Stimulated activated CD4-positive, alpha-beta T cell treated with anti-CD3 and anti-CD28 coated beads, TNF-alpha, amount 100 ng/mL, for 4 hours (primary cell): ENCODE data around the gene CSNK1D.
A peak's percentile ranks its signal among the peaks of the same experiment; 100 is the strongest.

Source experiments
- DNase-seq, 3 experiments: peaks; one replicate each; pipeline ENCODE4 v3.0.0-alpha.2; 2020; ENCODE audit warnings: low read depth in 3 of 3

CSNK1D gene

DNA sequence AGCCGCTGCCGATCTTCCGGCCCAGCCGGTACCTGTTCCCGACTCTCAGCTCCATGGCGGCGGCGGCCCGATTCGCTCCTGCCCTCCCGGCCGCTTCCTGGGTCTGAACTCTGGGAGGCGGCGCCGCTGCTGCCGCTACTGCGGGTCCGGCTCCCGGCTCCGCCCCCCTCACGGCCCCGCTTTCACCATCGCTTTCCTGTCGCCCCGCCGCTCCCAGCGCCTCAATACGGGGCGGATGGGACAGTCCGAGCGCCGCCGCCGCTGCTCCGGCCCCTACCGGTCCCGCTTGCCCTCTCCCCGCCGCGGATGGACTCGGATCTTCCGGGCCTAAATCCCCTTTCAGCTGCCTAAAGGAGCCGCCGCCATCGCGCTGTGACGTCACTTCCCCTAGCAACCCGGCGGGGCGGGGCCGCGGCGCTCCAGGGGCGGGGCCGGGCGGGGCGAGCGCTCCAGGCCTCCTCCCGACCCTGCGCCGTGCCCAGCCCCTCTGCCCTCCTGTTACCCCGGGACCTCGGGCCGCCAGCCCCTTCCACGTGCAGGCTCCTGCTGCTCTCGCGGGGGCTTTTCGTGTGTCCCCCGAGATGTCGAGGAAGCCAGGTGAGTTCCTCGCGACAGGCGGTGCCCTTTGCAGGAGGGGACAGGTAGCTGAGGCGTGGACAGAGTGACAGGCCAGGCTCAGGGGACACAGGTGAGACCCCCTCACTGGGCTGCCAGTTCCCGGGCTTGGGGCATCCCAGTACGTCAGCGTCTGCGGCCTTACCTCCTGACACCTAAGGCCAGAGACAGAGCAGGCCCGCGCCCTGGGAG, at the start of gene CSNK1D:
CSNK1D (minus strand) TSS at position 374 of the 807 bp plus-strand sequence; CDS start at position 55, 319 bp downstream.
- peak; percentile 86 to 93 (median 89) for DNase-seq

DNA sequence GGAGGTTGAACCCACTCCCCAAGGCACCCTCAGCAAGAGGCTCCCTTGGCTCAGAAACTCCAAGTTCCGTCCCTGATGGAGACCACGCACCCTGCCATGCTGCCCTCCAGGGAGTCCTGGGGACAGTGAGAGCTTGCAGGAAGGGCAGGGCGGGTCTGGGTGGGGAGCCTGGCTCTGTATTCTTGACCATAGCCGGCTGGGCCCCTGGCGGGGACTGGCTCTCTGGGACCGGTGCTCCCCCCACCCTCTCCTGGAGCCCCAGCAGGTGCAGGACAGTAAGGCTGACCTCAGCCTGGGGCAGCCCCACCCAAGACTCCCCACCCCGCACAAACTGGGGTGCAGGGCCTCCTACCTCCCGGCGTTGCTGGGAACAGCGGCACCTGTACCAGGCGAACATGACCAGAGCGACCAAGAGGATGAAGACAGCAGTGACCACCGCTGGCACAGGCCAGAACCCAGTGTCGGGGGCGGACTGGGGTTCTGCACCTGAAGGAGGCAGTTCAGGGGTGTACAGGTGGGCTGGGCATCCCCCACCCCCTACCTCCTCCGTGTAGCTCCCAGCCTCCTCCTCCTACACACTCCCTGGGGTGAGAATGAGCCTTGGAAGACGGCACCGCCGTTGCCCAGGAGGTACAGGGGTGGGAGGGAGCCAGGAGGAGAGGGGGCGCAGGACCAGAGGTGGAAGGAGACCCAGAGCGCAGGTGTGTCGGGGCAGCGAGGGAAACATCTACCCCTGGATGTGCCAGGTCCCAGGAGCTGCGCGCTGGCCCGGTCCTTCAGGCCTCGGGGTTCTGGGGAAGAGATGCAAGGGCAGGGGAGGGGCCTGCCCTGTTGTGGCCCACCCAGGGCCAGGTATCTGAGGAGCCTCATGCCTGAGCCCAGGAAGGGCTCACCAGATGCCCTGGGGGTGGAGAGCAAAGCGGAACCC, 49.3 kb upstream of the CSNK1D start:
- DNase-seq = no peak

DNA sequence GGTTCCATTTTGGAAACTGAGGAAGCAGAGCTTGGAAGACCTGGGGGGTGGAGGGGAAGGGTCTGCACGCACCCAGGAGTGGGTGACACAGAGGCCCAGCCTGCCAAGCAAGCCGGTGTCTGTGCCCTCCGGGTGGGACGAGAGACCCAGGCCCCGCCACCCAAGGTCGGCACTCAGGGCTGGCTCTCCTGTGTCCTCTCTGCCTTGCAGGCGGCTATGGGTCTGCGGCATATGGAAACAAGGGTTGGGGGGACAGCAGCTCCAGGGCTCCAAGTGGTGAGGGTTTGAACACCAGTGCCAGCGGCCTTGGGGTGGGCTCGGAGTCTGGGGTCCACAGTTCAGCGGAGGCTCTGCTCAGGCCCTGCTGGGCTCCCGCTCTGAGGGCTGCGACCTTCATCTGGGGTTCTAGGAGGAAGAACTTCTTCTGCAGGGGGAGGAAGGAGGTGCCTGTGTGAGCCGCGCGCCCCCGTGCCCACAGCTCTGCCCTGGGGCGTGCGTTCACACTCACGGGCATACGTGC, 48.5 kb upstream of the CSNK1D start:
- DNase-seq = no peak

DNA sequence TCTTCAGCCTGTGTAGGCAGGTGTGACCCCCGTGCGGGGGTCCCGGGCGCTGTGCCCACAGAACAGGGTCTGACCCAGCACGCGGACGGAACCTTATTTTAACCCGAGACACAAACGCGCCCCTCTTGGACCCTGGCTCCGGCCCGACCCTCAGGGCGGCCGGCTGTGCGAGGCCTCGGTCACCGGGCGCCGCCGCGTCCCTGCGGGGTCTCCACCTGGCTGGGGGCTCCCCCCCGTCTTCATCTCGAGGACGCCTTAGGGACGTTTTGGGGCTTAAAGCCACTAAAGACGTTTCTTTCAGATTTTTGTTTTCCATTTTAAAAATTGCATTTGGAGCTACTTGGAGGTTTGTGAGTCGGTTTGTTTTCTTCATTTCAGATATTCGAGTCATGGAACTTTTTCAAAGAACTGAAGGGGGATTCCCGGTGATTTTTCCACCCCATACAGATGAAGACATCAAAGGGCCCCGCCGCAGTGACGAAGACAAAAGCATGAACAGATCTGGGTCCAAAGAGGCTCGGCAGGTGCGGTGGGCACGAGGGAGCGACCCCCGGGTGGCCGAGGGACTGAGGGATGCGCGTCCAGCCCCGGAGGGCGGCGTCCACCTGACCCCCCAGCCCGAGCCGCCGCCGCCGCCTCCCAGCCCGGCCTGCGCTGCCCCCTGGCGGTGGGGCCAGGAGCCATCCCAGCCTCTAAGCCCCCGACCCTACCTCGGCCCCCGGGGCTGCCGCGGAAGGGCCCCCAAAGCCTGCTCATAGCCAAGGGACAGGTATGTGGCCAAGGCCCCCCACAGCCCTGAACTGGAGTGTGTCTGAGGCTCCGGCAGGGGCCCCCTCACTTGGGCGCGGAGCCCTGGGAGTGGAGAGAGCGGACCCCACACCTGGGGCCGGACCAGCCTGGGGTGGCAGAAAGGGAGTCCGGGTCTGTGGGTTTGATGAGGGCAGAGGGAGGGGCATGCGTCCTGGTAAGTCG, 47.7 kb upstream of the CSNK1D start:
- peak; percentile 64 to 78 (median 76) for DNase-seq

DNA sequence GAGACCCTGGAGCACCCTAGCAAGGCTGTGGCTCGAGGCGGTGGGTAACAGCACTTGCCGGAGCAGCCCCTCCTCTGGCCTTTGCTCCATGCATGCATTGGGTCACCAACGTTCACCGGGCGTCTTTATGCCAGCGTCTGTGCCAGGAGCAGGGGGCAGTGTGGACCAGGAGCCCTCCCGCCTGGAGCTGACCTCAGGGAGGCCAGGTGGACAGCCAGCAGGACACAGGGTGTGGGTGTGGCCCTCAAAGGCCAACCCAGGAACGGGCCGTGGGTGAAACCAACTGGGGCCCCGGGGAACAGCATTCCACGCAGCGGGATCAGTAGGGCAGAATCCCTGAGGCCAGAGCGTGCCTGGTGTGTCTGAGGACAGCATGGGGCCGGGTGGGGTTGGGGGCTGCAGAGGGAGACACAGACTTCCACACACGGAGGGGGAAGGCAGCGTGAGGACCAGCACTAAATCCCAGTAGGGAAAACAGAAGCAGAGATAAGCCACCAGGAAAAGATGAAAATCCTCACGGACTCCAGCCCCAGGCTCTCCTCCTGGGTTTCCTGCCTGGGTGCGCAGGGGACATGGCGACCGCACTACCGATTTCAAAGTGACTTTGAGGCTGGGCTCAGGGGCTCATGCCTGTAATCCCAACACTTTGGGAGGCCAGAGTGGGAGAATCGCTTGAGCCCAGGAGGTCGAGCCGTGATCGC, 46.8 kb upstream of the CSNK1D start:
- no peak for DNase-seq

DNA sequence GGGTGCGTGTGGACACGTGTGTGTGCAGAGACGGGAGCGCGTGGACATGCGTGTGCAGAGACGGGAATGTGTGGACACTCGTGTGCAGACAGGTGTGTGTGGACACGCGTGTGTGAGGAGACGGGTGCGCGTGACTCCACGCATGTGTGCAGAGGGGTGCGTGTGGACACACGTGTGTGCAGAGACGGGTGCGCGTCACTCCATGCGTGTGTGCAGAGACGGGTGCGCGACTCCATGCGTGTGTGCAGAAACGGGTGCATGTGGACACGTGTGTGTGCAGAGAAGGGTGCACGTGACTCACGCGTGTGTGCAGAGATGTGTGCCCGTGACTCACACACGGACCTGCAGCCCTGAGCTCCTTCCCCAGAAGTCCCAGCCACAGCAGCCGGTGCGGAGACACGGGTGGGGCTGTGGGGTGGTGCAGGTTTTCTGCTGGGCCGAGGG, 46.1 kb upstream of the CSNK1D start:
- no peak for DNase-seq

DNA sequence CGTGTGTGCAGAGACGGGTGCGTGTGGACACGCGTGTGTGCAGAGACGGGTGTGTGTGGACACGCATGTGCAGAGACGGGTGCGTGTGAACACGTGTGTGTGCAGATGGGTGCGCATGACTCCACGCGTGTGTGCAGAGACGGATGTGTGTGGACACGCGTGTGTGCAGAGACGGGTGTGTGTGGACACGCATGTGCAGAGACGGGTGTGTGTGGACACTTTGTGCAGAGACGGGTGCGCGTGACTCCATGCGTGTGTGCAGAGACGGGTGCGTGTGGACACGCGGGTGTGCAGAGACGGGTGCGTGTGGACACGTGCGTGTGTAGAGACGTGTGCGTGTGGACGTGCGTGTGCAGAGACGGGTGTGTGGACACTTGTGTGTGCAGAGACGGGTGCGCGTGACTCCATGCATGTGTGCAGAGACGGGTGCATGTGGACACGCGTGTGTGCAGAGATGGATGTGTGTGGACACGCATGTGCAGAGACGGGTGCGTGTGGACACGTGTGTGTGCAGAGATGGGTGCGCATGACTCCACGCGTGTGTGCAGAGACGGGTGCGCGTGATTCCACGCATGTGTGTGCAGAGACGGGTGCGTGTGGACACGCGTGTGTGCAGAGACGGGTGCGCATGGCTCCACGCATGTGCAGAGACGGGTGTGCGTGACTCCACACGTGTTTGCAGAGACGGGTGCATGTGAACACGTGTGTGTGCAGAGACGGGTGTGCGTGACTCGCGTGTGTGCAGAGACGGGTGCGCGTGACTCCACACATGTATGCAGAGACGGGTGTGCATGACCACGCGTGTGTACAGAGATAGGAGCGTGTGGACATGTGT, 45.5 kb upstream of the CSNK1D start:
- DNase-seq = no peak

DNA sequence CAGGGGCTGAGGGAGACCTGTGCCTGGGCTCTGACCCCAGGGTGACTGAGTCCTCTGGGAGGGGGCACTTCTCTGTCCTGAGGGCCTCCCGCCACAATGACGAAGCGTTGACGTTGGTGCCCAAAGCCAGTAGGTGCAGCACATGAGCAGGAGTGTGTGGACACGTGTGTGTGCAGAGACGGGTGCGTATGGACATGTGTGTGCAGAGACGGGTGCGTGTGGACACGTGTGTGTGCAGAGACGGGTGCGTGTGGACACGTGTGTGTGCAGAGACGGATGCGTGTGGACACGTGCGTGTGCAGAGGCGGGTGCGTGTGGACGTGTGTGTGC, 44.6 kb upstream of the CSNK1D start:
- no peak for DNase-seq

DNA sequence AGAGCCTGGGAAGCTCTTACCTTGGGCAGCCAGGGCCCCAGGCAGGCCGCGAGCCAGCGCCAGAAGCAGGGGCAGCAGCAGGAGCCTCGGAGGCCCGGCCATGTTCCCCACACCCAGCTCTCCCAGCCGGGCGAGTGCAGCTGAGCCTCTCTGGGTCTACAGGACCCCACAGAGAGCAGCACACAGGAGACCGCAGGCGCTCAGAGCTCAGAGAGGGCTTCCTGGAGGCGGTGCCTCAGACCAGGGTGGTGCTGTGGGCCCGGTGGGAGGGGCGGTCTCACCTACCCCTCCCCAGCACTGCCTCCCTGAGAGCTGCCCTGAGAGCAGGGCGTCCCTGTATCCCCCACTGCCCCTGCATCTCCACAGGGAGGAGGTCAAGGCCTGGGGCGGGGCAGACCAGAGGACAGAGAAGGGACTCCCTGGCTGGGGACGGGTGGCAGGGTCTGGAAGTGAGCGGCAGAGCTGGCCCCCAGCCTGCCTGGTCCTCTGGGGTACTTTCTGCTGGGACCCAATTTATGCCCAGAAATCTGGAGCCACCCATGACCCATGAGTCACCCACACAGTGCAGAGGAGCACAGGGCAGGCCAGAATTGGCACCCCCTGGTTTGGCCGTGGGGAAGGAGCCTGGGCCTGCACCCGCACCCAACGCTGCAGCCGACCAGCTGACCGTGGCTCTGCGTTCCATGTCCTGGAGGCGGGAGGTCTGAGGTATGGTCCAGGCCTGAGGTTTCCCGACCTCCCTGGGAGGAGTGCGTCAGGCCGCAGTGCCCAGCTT, 44.1 kb upstream of the CSNK1D start, which contains the start of gene CD7:
CD7 (minus strand) TSS at position 215 of the 775 bp plus-strand sequence; CDS start at position 102, 113 bp downstream.
- DNase-seq = peak in 1 of 3 experiments; percentile 54

DNA sequence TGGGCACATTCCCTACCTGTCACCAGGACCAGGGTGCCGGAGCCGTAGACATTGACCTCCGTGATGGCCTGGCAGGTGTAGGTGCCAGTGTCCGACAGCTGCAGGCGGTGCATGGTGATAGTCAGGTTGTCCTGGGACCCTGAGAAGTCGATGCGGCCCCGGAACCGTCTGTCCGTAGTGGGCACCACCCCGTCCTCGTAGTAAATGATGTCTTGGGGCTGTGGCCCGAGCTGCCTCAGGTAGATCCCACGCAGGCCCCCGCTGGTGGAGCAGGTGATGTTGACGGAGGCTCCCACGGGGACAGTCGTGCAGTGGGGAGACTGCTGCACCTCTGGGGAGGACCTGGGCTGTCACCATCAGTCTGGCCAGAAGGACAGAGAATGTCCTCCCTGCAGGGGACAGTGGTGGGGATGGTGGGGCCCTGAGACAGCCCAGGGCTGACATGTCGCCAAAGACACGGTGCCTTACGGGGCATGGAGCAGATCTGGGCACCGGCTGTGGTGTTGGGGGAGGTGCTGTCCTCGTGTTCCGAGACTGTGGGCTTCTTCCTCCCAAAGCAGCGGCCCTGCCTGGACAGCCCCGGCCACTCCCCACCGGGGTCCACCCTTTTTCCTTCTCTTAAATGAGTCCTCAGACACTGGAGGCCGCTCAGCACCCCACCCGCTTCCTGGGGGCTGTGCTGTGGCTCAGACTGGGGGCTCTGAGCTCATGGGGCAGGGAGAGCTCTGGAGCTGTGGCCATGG, 43.3 kb upstream of the CSNK1D start:
- DNase-seq = no peak

DNA sequence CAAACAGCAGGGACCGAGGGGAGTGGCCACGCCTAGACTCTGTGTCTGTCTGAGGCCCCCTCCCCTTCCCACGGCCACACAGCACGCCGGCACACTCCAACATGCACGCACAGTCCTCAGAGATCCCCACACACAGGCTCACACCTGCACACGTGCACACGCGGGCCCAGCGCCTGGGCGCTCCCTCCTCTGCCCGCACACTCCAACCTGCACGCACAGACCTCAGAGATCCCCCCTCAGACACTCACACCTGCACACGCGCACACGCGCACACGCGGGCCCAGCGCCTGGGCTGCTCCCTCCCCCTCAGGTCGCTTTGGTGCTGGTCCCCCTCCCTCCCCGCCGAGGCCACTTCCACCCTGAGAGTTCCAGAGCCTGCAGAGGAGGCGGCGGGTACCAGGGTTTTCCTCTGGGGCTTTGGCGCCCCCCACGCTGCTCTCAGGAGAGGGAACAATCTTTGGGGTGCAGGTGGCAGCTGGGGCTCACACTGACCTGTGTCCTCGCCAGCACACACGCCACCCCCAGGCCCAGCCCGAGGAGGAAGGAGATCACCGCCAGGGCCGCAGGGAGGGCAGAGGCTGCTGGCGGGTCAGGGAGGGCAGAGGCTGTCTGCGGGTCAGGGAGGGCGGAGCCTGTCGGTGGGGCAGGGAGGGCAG, 42.3 kb upstream of the CSNK1D start:
- no peak for DNase-seq

DNA sequence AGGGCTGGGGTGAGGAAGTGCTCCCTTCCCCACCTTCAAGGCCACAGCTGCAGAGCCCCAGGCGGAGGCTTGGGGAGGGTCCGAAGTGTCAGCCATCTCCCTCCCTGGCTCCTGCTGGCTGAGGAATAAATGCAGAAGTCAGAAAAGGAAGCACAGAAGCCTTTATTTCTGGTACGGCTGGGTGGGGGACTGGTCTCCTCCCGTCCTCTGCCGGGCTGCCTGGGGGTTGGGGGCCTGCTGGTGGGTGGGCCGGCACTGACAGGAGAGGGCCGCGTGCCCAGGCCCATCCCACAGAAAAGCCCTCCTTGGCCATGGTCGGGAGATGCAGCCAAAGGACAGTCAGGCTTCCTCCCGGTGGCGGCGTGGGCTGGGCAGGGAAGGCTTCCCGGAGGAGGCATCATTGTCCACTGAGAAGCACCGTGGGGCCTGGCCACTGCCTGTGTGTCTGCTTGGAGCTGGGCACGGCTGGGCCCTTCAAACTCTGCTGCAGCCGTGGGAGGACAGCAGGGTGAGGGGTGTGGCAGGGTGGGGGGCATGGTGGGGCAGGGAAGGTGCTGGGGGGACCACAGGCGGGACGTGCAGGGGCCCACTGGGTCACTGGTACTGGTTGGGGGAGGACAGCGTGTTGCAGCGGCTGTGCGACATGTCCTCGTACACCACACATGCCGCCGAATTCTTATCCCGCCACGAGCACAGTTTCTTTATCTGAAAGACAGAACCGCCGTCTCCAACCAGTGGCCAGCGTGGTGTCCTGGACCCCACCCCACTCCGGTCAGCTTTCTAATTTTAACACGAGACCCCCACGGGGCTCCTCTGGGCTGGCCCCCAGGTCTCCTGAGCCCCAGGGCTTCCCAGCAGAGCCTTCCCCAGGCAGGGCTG, 41.5 kb upstream of the CSNK1D start:
- no peak for DNase-seq

DNA sequence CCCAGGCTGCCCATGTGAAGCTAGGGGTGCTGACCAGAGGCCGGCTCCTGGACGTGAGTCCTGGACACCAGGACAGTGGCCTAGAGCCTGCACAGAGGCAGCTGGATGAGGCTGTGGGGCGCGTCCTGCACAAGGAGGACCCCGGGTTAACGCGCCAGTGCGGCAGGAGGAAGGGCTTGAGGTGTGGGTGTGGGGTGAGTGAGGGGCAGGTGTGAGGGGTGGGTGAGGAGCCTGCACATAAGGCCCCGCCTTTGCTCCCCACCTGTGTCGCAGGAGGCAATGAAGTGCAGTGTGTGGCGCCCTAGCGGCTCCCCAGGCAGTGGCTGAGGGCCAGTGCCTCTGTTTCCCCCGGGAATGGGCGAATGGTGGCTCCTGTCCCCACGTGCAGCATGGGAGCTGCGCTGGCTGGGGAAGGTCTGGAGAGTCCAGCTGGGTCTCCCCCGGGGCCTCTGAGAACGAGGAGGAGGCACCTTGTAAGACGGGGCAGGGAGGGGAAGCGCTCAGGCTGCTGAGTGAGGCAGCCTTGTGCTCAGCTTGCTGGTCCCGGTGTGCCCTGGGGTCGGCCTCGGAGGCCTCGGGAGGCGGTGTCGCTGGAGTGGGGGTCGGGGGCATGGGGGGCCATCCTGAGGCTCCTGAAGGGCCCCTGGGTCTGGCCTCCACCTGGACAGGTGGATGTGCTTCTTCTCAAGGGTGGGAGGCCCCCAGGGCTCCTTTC, 40.7 kb upstream of the CSNK1D start:
- DNase-seq = no peak

DNA sequence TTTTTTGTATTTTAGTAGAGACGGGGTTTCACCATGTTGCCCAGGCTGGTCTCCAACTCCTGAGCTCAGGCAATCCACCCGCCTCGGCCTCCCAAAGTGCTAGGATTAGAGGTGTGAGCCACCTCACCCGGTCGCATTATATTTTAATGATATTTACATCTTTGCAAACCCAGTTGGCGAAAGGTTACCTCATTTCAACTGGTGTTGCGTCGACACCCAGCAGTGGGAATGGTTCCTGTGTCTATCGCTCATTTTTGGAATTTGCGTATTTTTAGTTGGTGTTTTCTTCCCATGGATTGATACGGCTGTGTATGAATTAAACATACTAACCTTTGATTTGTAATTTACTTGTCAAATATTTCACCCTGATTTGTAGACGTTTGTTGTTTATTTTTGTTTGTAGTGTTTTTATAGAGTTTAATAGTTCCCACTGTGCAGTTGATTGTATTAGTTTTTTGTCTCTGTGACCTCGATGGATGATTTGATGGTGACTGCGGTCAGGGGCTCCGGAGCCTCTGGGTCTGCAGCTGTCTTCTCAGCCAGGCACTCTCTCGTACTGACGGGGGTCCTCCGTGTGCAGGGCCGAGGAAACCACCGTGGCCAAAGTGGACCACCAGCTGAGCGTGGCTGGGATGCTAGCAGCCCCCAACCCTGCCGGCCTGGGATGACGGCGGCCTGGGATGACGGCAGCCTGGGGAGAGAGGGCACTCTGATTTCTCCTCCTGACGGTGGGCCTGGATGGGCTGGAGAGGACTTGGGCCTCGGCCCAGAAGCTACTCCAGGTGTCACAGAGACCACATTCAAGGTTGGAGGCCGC, 39.9 kb upstream of the CSNK1D start:
- no peak for DNase-seq

DNA sequence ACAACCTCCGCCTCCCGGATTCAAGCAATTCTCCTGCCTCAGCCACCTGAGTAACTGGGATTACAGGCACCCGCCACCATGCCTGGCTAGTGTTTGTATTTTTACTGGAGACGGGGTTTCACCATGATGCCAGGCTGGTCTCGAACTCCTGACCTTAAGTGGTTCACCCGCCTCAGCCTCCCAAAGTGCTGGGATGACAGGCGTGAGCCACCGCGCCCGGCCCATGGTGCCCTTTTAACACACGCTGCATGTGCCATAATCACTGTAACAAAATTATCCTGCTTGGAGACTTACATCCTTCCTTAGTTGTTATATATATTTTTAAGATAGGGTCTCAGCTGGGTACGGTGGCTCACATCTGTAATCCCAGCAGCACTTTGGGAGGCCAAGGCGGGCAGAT, 38.5 kb upstream of the CSNK1D start:
- no peak for DNase-seq
